Neuronal stem cell (in vitro differentiated cells): ENCODE measurements around the gene PRRX2.

Source experiments
- DNase-seq: peaks from one replicate; pipeline ENCODE4 v3.0.0-alpha.2; 2013; ENCODE audit warnings: low spot score
- H2AFZ ChIP-seq: one replicate; pipeline ENCODE4 v1.6.1; 2013; ENCODE audit warnings: mild to moderate bottlenecking, low read length, inconsistent platforms
- H2AK5ac ChIP-seq: 2 replicates; pipeline ENCODE4 v1.6.1; 2013; ENCODE audit warnings: low read depth, mild to moderate bottlenecking, inconsistent platforms, low read length, moderate library complexity, mixed read lengths
- H2BK120ac ChIP-seq: 2 replicates; pipeline ENCODE4 v1.6.1; 2013; ENCODE audit warnings: low read depth, mild to moderate bottlenecking, inconsistent platforms, low read length, moderate library complexity, mixed read lengths
- H2BK12ac ChIP-seq: one replicate; pipeline ENCODE4 v1.6.1; 2013; ENCODE audit warnings: low read length, inconsistent platforms
- H2BK15ac ChIP-seq: 2 replicates; pipeline ENCODE4 v1.6.1; 2013; ENCODE audit warnings: mild to moderate bottlenecking, low read length, inconsistent platforms, mixed read lengths
- H2BK5ac ChIP-seq: one replicate; pipeline ENCODE4 v1.6.1; 2013; ENCODE audit warnings: inconsistent platforms, mild to moderate bottlenecking, low read length, moderate library complexity
- H3K14ac ChIP-seq: one replicate; pipeline ENCODE4 v1.6.1; 2013; ENCODE audit warnings: low read length, inconsistent platforms
- H3K18ac ChIP-seq: 2 replicates; pipeline ENCODE4 v1.6.1; 2013; ENCODE audit warnings: low read length, inconsistent platforms
- H3K23ac ChIP-seq: 2 replicates; pipeline ENCODE4 v1.6.1; 2013; ENCODE audit warnings: low read depth, mild to moderate bottlenecking, mixed read lengths, low read length, inconsistent platforms; ENCODE audit not compliant: poor library complexity
- H3K27ac ChIP-seq: replicated peaks from 3 replicates; pipeline ENCODE4 v1.5.1; 2013; ENCODE audit warnings: low read length, inconsistent platforms
- H3K27me3 ChIP-seq, 3 experiments: 2 replicates each; pipeline ENCODE4 v1.6.1; 2013; ENCODE audit warnings: low read length in 3 of 3, mild to moderate bottlenecking in 2 of 3, inconsistent platforms in 1 of 3, low read depth in 1 of 3, mixed read lengths in 1 of 3, moderate library complexity in 1 of 3; ENCODE audit not compliant: control insufficient read depth in 3 of 3, insufficient read depth in 3 of 3
- H3K36me3 ChIP-seq, 2 donors: replicated peaks in 1 of 2; 2 replicates each; pipeline ENCODE4 v1.6.1; 2013; ENCODE audit warnings: low read length in 2 of 2; ENCODE audit not compliant: control insufficient read depth in 2 of 2, insufficient read depth in 2 of 2
- H3K4ac ChIP-seq: 2 replicates; pipeline ENCODE4 v1.6.1; 2013; ENCODE audit warnings: inconsistent platforms, mild to moderate bottlenecking, low read length, moderate library complexity
- H3K4me1 ChIP-seq, 2 donors: 1 replicate in 1 of 2; 2 replicates in 1 of 2; pipeline ENCODE4 v1.6.1; 2013; ENCODE audit warnings: low read length in 2 of 2, low read depth in 1 of 2; ENCODE audit not compliant: control insufficient read depth in 2 of 2, insufficient read depth in 1 of 2
- H3K4me2 ChIP-seq: one replicate; pipeline ENCODE4 v1.6.1; 2013; ENCODE audit warnings: mild to moderate bottlenecking, low read length, inconsistent platforms; ENCODE audit not compliant: insufficient read depth, poor library complexity, severe bottlenecking
- H3K4me3 ChIP-seq, 2 donors: 2 replicates each; pipeline ENCODE4 v1.5.1; 2013; ENCODE audit warnings: low read length in 2 of 2, mild to moderate bottlenecking in 2 of 2, inconsistent platforms in 1 of 2, moderate library complexity in 1 of 2
- H3K79me1 ChIP-seq: one replicate; pipeline ENCODE4 v1.6.1; 2013; ENCODE audit warnings: low read depth, mild to moderate bottlenecking, inconsistent platforms, low read length, moderate library complexity
- H3K9ac ChIP-seq: one replicate; pipeline ENCODE4 v1.6.1; 2013; ENCODE audit warnings: mild to moderate bottlenecking, low read depth, low read length, inconsistent platforms; ENCODE audit not compliant: poor library complexity
- H3K9me3 ChIP-seq, 2 donors: replicated peaks in 1 of 2; 2 replicates each; pipeline versions ENCODE3 to v1.6.1; 2013; ENCODE audit warnings: low read length in 2 of 2, mild to moderate bottlenecking in 2 of 2, inconsistent platforms in 1 of 2, low read depth in 1 of 2, mixed read lengths in 1 of 2, moderate library complexity in 1 of 2; ENCODE audit not compliant: control insufficient read depth in 2 of 2, insufficient read depth in 1 of 2
- H4K8ac ChIP-seq: one replicate; pipeline ENCODE4 v1.6.1; 2013; ENCODE audit warnings: low read depth, mild to moderate bottlenecking, inconsistent platforms, low read length, moderate library complexity
- H4K91ac ChIP-seq: one replicate; pipeline ENCODE4 v1.6.1; 2013; ENCODE audit warnings: low read length, low read depth, mild to moderate bottlenecking, inconsistent platforms; ENCODE audit not compliant: poor library complexity
- WGBS, 2 donors: extraction: QIAGEN DNeasy Blood & Tissue Kit; methylation state at CpG; one replicate each; pipeline ENCODE4 v1.1.7; 2013; ENCODE audit warnings: missing lambda C conversion rate in 2 of 2, mixed read lengths in 1 of 2; ENCODE audit not compliant: insufficient read length in 2 of 2, insufficient replicate concordance in 1 of 2; ENCODE audit errors: extremely low coverage in 2 of 2; 5-methylcytosine and 5-hydroxymethylcytosine counted together

PRRX2 gene

DNA sequence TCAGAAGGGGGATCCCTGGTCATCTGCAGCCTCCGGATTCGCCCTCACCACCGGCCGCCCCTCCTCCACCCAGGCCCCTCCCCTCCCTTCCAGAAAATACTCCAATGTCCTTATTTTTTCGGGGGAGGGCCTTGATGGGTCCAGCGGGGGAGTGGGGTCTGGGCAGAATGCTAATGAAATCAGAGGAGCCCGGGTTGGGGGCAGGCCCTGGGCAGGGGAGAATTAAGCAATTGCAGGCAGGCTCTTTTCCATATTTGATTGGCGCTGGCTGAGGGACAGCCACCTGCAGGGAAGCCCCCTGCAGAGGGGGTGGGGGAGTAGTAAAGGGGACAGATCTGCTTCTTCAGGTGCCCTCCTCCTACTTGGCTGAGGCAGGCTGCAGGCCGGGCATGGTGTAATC is 21.3 kb downstream of the PRRX2 start:
- no peak overlapping the region for H2AK5ac ChIP-seq
- H3K23ac ChIP-seq, result peak overlapping the region; percentile 5
- no peak overlapping the region for H3K18ac ChIP-seq
- H3K27me3 ChIP-seq, result peaks cover 0 to 19% (median 0%) of the 10 kb centered on the region in 3 experiments
- H3K14ac ChIP-seq, result no peak overlapping the region
- H3K27ac ChIP-seq, result no peak overlapping the region
- no peak overlapping the region for H2BK12ac ChIP-seq
- H3K9me3 ChIP-seq, result no peaks in the 10 kb centered on the region
- H2BK15ac ChIP-seq, result no peak overlapping the region
- no peaks in the 10 kb centered on the region for H3K36me3 ChIP-seq
- H2AFZ ChIP-seq, result no peak overlapping the region
- peaks cover 2% of the 10 kb centered on the region for H3K79me1 ChIP-seq
- no CpG with 5 or more reads among the region's 9 CpGs for WGBS, 2 donors
- H3K9ac ChIP-seq, result no peak overlapping the region
- no peak overlapping the region for H2BK120ac ChIP-seq
- no peak overlapping the region for H3K4me3 ChIP-seq
- H4K91ac ChIP-seq, result no peak overlapping the region
- no peak overlapping the region for H3K4ac ChIP-seq
- DNase-seq, result no peak
- no peaks in the 10 kb centered on the region for H3K4me1 ChIP-seq
- H2BK5ac ChIP-seq, result no peak overlapping the region
- H3K4me2 ChIP-seq, result no peak overlapping the region
- H4K8ac ChIP-seq, result no peak overlapping the region

GRCh38 chr9:129687391-129687790 is 21.9 kb downstream of the PRRX2 start:
- peaks cover 2% of the 10 kb centered on the region for H3K79me1 ChIP-seq
- H3K9me3 ChIP-seq, result no peaks in the 10 kb centered on the region
- no peak overlapping the region for H2BK5ac ChIP-seq
- H2BK15ac ChIP-seq, result no peak overlapping the region
- H3K36me3 ChIP-seq, result no peaks in the 10 kb centered on the region
- no peak for DNase-seq
- peak overlapping the region; percentile 47 for H2AK5ac ChIP-seq
- no peak overlapping the region for H3K14ac ChIP-seq
- H2AFZ ChIP-seq, result no peak overlapping the region
- H3K18ac ChIP-seq, result no peak overlapping the region
- H3K4me1 ChIP-seq, result no peaks in the 10 kb centered on the region
- peaks cover 0 to 18% (median 0%) of the 10 kb centered on the region in 3 experiments for H3K27me3 ChIP-seq
- H4K8ac ChIP-seq, result no peak overlapping the region
- WGBS, 2 donors, result no CpG with 5 or more reads among the region's 10 CpGs
- no peak overlapping the region for H3K27ac ChIP-seq
- no peak overlapping the region for H4K91ac ChIP-seq
- H3K23ac ChIP-seq, result peak overlapping the region; percentile 17
- H2BK120ac ChIP-seq, result no peak overlapping the region
- no peak overlapping the region for H2BK12ac ChIP-seq
- peak overlapping the region in 1 of 2 donors; percentile 8 for H3K4me3 ChIP-seq
- no peak overlapping the region for H3K4me2 ChIP-seq
- no peak overlapping the region for H3K9ac ChIP-seq
- H3K4ac ChIP-seq, result no peak overlapping the region

GRCh38 chr9:129688285-129689043 is 23.0 kb downstream of the PRRX2 start:
- Histone ChIP-seq H3K18ac (no peak overlapping the region), H2AK5ac (no peak overlapping the region), H3K27ac (no peak overlapping the region), H3K4me1 (no peaks in the 10 kb centered on the region), H4K91ac (no peak overlapping the region), H2BK5ac (no peak overlapping the region), H2BK15ac (no peak overlapping the region), H4K8ac (no peak overlapping the region), H3K27me3 (peaks cover 0 to 23% (median 0%) of the 10 kb centered on the region in 3 experiments), H2BK12ac (no peak overlapping the region), H2BK120ac (no peak overlapping the region), H3K79me1 (peaks cover 2% of the 10 kb centered on the region), H3K4ac (no peak overlapping the region), H3K9me3 (no peaks in the 10 kb centered on the region), H2AFZ (no peak overlapping the region), H3K4me2 (no peak overlapping the region), H3K14ac (no peak overlapping the region), H3K9ac (no peak overlapping the region), H3K23ac (no peak overlapping the region), H3K36me3 (no peaks in the 10 kb centered on the region), H3K4me3 (no peak overlapping the region)
- no peak for DNase-seq
- WGBS, 2 donors, result no CpG with 5 or more reads among the region's 11 CpGs

GRCh38 chr9:129692534-129692933 is 27.1 kb downstream of the PRRX2 start:
- no peak overlapping the region for H3K4ac ChIP-seq
- H3K18ac ChIP-seq, result no peak overlapping the region
- peaks cover under 1 to 2% of the 10 kb centered on the region in 2 donors for H3K4me1 ChIP-seq
- no peaks in the 10 kb centered on the region for H3K36me3 ChIP-seq
- no peak overlapping the region for H2BK120ac ChIP-seq
- H3K27ac ChIP-seq, result no peak overlapping the region
- H3K9ac ChIP-seq, result no peak overlapping the region
- no peak overlapping the region for H3K4me2 ChIP-seq
- WGBS, 2 donors, result no CpG with 5 or more reads among the region's 5 CpGs
- no peak overlapping the region for H3K4me3 ChIP-seq
- no peaks in the 10 kb centered on the region for H3K9me3 ChIP-seq
- no peak overlapping the region for H2BK5ac ChIP-seq
- H3K23ac ChIP-seq, result no peak overlapping the region
- no peak overlapping the region for H4K91ac ChIP-seq
- H4K8ac ChIP-seq, result no peak overlapping the region
- no peak for DNase-seq
- H3K14ac ChIP-seq, result no peak overlapping the region
- no peak overlapping the region for H2AFZ ChIP-seq
- H2AK5ac ChIP-seq, result no peak overlapping the region
- H2BK12ac ChIP-seq, result no peak overlapping the region
- H3K27me3 ChIP-seq, result peaks cover 3 to 54% (median 29%) of the 10 kb centered on the region in 3 experiments
- no peak overlapping the region for H2BK15ac ChIP-seq
- no peaks in the 10 kb centered on the region for H3K79me1 ChIP-seq
